Fibroblast of lung (primary cell): Measurements from ENCODE around the gene UBE2E2. TPM values are rescaled to one million over a fixed set of nuclear protein-coding genes. Genes with fewer than 3 reads are reported as not detected.
A peak's percentile ranks its signal among the peaks of the same experiment; 100 is the strongest.

ENCODE experiments used
- DNase-seq, 2 donors: peaks; one replicate each; pipeline versions ENCODE4 v3.0.0 to v3.0.0-alpha.2; 2010; ENCODE audit warnings: low read depth in 2 of 2
- H2AFZ ChIP-seq: 2 replicates; pipeline ENCODE4 v1.5.1; 2012; ENCODE audit warnings: low read length, control low read depth, inconsistent platforms
- H3K27ac ChIP-seq: 2 replicates; pipeline ENCODE4 v1.5.1; 2011; ENCODE audit warnings: low read length, control low read depth; ENCODE audit not compliant: insufficient read depth
- H3K27me3 ChIP-seq: 2 replicates; pipeline ENCODE4 v1.5.1; 2011; ENCODE audit warnings: mild to moderate bottlenecking, low read length; ENCODE audit not compliant: control insufficient read depth, insufficient read depth
- H3K36me3 ChIP-seq: 2 replicates; pipeline ENCODE4 v1.5.1; 2011; ENCODE audit warnings: low read length; ENCODE audit not compliant: control insufficient read depth, insufficient read depth
- H3K4me1 ChIP-seq: 2 replicates; pipeline ENCODE4 v1.5.1; 2011; ENCODE audit warnings: low read length; ENCODE audit not compliant: control insufficient read depth, insufficient read depth; ENCODE audit errors: extremely low read depth
- H3K4me2 ChIP-seq: 2 replicates; pipeline ENCODE4 v1.5.1; 2011; ENCODE audit warnings: low read length, control low read depth; ENCODE audit not compliant: insufficient read depth; ENCODE audit errors: extremely low read depth
- H3K4me3 ChIP-seq, 4 experiments: fragments of 200-600 bp in 1 of 4; sonication (generic) in 1 of 4; replicated peaks in 1 of 4; 2 replicates each; pipeline ENCODE4 v1.5.1; 2011 to 2016; ENCODE audit warnings: low read length in 4 of 4, low read depth in 3 of 4, mild to moderate bottlenecking in 3 of 4, control low read depth in 2 of 4, inconsistent platforms in 1 of 4, mixed read lengths in 1 of 4; ENCODE audit not compliant: insufficient read depth in 1 of 4; ENCODE audit errors: control extremely low read depth in 1 of 4
- H3K79me2 ChIP-seq: 2 replicates; pipeline ENCODE4 v1.5.1; 2012; ENCODE audit warnings: mild to moderate bottlenecking, low read length, inconsistent platforms; ENCODE audit not compliant: control insufficient read depth, insufficient read depth
- H3K9ac ChIP-seq: 2 replicates; pipeline ENCODE4 v1.5.1; 2011; ENCODE audit warnings: mild to moderate bottlenecking, low read length, control low read depth; ENCODE audit not compliant: insufficient read depth
- H3K9me3 ChIP-seq: 2 replicates; pipeline ENCODE4 v1.5.1; 2012; ENCODE audit warnings: low read depth, low read length; ENCODE audit not compliant: control insufficient read depth, insufficient read depth
- H4K20me1 ChIP-seq: 2 replicates; pipeline ENCODE4 v1.5.1; 2011; ENCODE audit warnings: low read length; ENCODE audit not compliant: control insufficient read depth, insufficient read depth; ENCODE audit errors: extremely low read depth
- EZH2 ChIP-seq: IDR thresholded peaks from 2 replicates; pipeline ENCODE4 v1.5.1; 2012; ENCODE audit warnings: low read length, control low read depth, mild to moderate bottlenecking; ENCODE audit errors: missing control alignments
- polyA plus RNA-seq, 2 donors: library from polyadenylated mRNA; depleted of rRNA in 1 of 2; stranded (reverse) in 1 of 2; unstranded in 1 of 2; fragments of >200 nt; gene quantifications; 2 replicates each; pipeline ENCODE4 v1.2.1, GENCODE V29; 2011 to 2012; ENCODE audit warnings: missing spikeins in 1 of 2
- total RNA-seq: library from RNA; depleted of rRNA; stranded (reverse); fragments of >200 nt; gene quantifications from 2 replicates; pipeline ENCODE4 v1.2.1, GENCODE V29; 2014
- TF ChIP-seq, protein P1 (sequence below), 2 donors: IDR thresholded peaks in 1 of 2; conservative IDR thresholded peaks in 1 of 2; 1 replicate in 1 of 2; 2 replicates in 1 of 2; pipeline ENCODE4 v1.5.1; 2011 to 2012; ENCODE audit warnings: low read length in 2 of 2, control low read depth in 1 of 2, inconsistent platforms in 1 of 2, low read depth in 1 of 2, mild to moderate bottlenecking in 1 of 2

Gene UBE2E2
- total and polyA plus RNA-seq, 2 donors (not counting 1 experiment from before 2014, with no cell fraction given) = 79.8 to 127 TPM

DNA sequence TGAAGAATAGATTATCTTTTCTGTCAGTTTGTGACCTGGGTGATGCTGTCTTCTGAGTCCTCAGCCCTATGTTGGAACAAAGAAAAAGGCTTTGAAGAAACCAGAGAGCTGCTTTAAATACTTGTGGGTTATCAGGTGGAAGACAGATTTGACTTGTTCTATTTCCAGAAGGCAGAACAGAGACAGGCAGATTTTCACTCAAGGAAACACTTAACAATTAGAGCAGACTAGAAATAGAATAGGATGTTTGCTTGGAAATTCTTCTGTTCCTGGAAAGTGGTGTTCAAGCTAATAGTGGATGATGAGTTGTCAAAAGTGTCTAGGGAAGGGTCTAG lies 219.4 kb downstream of the UBE2E2 start:
- no peak overlapping the region for H3K27ac ChIP-seq
- no peak overlapping the region for H3K4me3 ChIP-seq
- no peaks in the 10 kb centered on the region for H3K27me3 ChIP-seq
- H3K4me1 ChIP-seq = no peaks in the 10 kb centered on the region
- no peaks in the 10 kb centered on the region for H3K36me3 ChIP-seq
- no peaks in the 10 kb centered on the region for H3K9me3 ChIP-seq
- no peak overlapping the region for H2AFZ ChIP-seq
- TF ChIP-seq EZH2 = no peak
- TF ChIP-seq, protein P1, sequence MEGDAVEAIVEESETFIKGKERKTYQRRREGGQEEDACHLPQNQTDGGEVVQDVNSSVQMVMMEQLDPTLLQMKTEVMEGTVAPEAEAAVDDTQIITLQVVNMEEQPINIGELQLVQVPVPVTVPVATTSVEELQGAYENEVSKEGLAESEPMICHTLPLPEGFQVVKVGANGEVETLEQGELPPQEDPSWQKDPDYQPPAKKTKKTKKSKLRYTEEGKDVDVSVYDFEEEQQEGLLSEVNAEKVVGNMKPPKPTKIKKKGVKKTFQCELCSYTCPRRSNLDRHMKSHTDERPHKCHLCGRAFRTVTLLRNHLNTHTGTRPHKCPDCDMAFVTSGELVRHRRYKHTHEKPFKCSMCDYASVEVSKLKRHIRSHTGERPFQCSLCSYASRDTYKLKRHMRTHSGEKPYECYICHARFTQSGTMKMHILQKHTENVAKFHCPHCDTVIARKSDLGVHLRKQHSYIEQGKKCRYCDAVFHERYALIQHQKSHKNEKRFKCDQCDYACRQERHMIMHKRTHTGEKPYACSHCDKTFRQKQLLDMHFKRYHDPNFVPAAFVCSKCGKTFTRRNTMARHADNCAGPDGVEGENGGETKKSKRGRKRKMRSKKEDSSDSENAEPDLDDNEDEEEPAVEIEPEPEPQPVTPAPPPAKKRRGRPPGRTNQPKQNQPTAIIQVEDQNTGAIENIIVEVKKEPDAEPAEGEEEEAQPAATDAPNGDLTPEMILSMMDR (conservative IDR thresholded peaks at IDR 0.05 in 1 of 2, IDR thresholded peaks at IDR 0.05 in 1 of 2; ENCODE audit: low read depth in 1 of 2, low read length in 2 of 2) = no peak
- DNase-seq = peak in 1 of 2 donors; percentile 24
- H3K9ac ChIP-seq = no peak overlapping the region
- peaks cover 2% of the 10 kb centered on the region for H4K20me1 ChIP-seq
- no peak overlapping the region for H3K4me2 ChIP-seq
- no peaks in the 10 kb centered on the region for H3K79me2 ChIP-seq

DNA sequence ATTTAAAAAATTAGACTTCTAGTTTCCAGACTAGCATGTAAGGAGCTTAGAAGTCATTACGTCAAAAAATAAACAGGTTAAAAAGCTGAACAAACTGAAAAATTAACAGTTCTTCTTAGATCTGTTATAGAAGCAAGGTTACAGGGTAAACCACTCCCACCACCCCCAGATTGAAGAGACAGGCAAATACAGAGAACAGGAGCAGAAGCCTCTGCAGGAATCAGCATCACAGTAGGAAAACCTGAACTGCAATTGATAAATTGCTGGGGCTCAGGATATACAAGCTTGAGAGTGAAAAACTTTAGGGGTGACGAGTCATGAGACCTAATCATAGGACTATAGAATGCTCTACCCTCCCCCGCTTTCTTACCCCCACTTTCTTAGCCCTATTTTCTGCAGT lies 222.3 kb downstream of the UBE2E2 start:
- no peaks in the 10 kb centered on the region for H3K9me3 ChIP-seq
- H2AFZ ChIP-seq = no peak overlapping the region
- no peak overlapping the region for H3K9ac ChIP-seq
- no peak for DNase-seq
- no peak overlapping the region for H3K4me3 ChIP-seq
- H3K4me1 ChIP-seq = no peaks in the 10 kb centered on the region
- H3K79me2 ChIP-seq = no peaks in the 10 kb centered on the region
- no peak for TF ChIP-seq EZH2
- H3K27me3 ChIP-seq = no peaks in the 10 kb centered on the region
- no peak overlapping the region for H3K27ac ChIP-seq
- H3K4me2 ChIP-seq = no peak overlapping the region
- H4K20me1 ChIP-seq = peaks cover 2% of the 10 kb centered on the region
- no peaks in the 10 kb centered on the region for H3K36me3 ChIP-seq

DNA sequence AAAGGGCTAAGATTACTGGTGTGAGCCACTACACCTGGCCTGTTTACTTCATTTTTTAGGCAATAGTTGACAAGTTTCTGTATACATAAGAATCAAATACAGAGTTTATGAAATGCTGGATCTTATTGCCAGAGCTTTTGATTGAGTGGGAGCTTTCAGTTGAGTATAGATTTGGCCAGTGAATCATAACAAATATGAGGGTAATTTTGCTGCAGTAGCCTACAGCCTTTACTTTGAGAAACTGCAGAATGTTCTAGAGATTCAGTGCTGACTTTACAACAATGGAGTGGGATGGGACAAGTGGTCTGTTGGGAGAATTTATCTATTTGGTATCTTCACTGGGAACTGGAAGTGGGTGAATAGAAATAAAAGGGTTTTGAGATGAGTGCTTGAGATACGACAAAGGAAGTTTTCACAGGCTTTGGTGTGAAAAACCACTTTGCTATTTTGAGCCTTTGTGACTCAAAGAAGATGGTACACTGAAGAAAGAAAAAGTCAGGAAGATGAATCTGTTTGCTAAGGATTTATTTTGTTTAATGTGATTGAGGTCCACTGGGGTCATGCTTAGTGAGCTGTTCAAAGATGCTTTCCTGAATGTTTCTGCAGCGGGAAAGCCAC lies 227.8 kb downstream of the UBE2E2 start:
- no peak overlapping the region for H3K27ac ChIP-seq
- no peak for TF ChIP-seq EZH2
- TF ChIP-seq, protein P1 (conservative IDR thresholded peaks at IDR 0.05 in 1 of 2, IDR thresholded peaks at IDR 0.05 in 1 of 2; ENCODE audit: low read depth in 1 of 2, low read length in 2 of 2) = no peak
- H3K27me3 ChIP-seq = no peaks in the 10 kb centered on the region
- no peaks in the 10 kb centered on the region for H3K9me3 ChIP-seq
- H3K4me3 ChIP-seq = no peak overlapping the region
- H3K4me1 ChIP-seq = no peaks in the 10 kb centered on the region
- peaks cover 2% of the 10 kb centered on the region for H4K20me1 ChIP-seq
- H3K4me2 ChIP-seq = no peak overlapping the region
- H3K36me3 ChIP-seq = no peaks in the 10 kb centered on the region
- H3K9ac ChIP-seq = no peak overlapping the region
- H3K79me2 ChIP-seq = no peaks in the 10 kb centered on the region
- peak in 1 of 2 donors; percentile 38 for DNase-seq
- no peak overlapping the region for H2AFZ ChIP-seq
